ENCODE measurements around the gene KRTAP10-1.

Gene KRTAP10-1

GRCh38 chr21:44547656-44548331 lies 7.8 kb upstream of the KRTAP10-1 start:
- peak; percentile 48 for DNase-seq

DNA sequence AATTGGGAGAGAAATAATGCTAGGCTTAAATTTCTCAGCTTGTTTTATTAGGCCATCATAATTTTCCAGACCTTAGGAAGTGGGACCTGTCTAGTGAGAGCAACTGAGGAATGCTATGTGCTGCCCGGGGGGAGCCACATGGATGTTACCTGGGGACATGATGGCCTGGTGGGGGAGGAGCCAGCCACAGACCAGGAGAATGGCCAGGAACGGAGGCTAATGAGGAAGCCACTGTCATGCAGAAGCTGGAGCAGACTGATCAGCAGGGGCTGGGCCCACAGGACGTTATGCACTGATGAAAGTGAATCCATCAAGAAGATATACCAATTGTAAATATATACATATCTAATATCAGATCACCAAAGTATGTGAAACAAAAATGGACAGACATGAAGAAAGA lies 4.6 kb upstream of the KRTAP10-1 start:
- DNase-seq = no peak

DNA sequence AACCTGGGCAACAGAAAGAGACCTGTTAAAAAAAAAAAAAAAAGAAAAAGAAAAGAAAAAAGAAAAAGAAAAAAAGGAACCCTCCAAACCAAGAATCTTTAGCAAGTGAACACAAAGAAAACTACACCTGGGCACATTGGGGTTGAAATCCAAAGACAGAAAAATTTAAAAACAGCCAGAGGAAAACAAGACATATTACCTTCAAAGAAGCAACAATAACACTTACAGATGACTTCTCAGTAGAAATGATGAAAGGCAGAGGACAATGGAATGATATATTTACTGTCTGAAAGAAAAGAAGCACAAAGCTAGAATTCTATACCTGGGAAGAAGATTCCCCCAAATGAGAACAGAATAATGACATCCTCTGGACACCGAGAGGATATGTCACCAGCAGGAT lies 2.7 kb upstream of the KRTAP10-1 start:
- DNase-seq = no peak

DNA sequence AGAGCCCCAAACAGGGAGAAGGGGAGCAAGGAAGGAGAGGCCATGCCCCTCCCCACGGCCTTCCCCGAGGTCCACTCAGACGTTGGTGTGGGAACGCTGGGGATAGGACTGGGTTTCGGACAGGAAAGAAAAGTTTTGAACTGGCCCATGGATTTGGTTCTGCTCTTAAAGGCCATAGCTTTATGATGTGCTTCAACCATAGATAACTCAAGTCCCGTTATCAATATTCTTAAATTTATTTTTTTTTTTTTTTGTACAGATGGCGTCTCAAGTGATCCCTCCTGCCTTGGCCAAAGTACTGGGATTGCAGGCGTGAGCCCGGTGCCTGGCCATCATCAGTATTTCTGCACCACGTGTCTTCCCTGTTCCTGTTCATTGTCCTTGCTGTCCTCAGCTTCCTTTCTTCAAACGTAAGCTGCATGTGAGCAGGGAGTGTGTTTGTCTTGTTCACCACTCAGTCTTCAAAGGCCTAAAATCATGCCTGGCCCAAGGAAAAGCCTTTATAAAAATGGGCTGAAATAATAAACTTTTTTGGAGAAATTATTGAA lies 820 bp upstream of the KRTAP10-1 start:
- no peak for DNase-seq

DNA sequence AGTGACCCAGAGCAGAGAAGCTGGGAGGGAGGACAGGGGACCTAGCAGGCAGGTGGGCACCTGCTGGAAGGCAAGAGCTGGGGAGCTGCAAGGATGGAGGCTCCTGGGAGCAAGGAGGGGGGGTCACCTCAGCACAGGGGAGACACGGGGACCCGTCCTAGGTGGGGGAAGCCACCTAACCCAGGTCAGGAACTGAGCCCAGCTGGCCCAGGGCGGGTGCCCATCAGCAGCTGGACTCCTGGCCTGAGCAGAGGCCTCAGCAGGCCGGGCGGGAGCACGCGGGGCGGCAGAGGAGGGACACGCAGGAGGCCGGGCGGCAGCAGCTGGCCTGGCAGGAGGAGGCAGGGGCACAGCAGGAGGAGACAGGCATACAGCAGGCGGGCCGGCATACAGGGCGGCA lies 949 bp downstream of the KRTAP10-1 start:
- no peak for DNase-seq

DNA sequence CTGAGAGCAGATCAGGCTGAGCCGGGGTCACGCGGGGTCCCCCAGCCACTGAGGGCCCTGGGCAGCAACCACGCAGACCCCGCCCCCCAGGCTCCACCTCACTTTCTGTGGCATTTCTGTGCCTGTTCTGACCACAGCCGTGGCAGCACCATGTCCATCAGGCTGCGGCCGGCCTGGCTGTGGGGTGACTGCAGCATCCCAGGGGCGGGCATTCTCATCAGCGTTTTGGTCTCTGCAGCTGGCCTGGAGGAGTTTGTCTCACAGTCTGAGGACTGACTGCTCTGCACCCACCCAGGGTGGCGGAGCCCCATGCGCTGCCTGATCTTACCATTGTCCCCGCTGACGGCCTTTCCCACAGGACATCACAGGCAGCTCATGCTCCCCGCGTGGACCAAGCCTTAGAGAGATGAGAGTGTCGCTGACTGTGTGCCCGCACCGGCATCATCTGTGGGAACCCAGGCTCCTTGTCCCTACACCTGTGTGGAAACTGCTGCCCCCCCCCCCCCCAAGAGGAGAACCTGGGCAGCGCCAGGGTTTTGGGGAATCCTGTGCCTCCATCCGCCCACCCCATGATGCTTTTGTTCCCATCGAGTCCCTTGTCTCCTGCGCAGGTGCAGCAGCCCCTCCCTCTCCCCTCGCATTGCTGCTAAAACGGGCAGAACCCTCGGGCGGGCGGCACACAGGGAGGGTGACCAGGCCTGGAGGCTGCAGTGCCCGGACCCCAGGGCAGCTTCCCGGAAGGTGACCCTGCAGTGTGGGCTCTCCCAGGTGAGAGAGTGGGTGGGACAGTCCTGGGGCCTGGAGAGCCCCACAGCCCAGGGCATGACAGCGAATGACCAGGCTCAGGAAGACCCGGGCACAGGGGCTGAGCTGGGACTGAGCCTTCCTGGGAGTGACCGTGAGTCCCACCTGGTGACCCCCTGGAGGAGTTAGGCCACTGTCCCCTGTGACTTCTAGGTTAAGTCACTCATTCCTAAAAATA lies 1.8 kb downstream of the KRTAP10-1 start:
- no peak for DNase-seq

DNA sequence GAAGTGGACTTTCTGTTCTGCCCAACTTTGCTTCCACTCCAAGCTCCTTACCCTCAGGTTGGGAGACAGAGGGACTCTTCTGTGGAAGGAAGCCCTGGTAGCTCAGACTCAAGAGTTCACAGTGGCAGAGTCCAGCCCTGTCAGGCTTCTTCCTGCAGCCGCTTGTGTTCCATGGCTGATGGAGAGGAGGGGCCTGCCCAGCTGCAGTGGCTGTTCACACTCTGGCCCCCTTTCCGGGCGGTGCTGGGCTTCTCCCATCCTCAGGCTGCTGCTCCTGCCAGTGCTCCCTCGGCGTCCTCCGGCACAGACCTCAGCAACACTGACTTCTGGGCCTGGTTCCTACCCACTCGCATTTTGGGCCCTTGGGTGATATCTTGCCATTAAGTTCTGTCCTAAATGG lies 4.0 kb downstream of the KRTAP10-1 start:
- DNase-seq = no peak

GRCh38 chr21:44534688-44535087 lies 5.3 kb downstream of the KRTAP10-1 start:
- DNase-seq = no peak

DNA sequence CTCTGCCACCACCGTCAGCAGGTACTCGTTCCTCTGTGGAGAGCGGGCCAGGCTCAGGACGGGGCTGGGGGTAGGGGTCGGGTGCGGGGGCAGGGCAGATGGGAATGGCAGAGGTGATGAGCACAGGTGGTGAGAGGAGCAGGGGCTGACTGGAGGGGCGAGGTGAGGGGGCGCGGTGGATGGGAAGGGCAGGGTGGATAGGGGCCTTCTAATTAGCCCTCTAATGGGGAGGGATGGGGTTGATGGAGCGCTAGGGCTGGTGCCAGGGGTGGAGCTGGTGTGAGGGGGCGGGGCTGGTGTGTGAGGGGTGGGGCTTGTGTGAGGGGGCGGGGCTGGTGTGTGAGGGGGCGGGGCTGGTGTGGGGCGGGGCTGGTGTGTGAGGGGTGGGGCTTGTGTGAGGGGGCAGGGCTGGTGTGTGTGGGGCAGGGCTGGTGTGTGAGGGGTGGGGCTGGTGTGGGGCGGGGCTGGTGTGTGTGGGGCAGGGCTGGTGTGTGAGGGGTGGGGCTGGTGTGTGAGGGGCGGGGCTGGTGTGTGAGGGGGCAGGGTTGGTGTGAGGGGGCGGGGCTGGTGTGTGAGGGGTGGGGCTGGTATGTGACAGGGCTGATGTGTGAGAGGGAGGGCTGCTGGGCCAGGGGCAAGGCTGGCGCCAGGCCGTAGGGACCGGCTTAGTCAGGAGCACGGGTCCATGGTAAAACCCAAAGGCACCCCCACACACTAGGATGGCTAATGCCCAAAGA lies 5.9 kb downstream of the KRTAP10-1 start:
- DNase-seq = no peak

DNA sequence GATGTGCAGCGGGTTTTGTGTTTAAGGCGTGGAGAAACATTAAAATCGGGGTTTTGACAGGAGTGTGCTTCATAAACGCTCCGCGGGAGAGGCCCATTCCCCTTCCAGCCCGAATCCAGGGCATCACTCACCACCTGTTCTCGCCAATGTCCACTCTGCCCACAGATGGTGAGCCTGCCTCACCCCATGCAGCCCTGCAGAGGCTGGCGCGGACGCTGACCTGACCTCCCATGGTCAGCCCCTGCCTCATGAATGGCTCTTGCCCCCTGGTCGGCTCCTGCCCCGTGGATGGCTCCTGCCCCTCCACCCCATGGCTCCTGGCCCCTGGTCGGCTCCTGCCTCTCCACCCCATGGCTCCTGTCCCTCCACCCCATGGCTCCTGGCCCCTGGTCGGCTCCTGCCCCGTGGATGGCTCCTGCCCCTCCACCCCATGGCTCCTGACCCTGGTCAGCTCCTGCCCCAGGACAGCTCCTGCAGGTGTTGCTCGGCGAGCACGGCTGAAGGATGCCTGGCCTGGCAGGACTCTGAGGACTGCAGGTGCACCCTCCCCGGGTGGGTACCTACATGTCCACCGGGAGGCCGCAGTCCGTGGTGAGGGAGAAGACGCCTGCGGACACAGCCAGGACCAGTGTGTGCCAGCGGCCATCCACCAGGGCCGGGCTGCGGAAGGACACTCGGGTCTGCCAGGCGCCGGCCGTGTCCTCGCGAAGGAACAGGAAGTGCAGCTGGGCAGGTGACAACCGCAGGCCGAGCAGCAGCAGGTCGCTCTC lies 6.7 kb downstream of the KRTAP10-1 start:
- DNase-seq = no peak

GRCh38 chr21:44532712-44533111 lies 7.3 kb downstream of the KRTAP10-1 start:
- DNase-seq = no peak

DNA sequence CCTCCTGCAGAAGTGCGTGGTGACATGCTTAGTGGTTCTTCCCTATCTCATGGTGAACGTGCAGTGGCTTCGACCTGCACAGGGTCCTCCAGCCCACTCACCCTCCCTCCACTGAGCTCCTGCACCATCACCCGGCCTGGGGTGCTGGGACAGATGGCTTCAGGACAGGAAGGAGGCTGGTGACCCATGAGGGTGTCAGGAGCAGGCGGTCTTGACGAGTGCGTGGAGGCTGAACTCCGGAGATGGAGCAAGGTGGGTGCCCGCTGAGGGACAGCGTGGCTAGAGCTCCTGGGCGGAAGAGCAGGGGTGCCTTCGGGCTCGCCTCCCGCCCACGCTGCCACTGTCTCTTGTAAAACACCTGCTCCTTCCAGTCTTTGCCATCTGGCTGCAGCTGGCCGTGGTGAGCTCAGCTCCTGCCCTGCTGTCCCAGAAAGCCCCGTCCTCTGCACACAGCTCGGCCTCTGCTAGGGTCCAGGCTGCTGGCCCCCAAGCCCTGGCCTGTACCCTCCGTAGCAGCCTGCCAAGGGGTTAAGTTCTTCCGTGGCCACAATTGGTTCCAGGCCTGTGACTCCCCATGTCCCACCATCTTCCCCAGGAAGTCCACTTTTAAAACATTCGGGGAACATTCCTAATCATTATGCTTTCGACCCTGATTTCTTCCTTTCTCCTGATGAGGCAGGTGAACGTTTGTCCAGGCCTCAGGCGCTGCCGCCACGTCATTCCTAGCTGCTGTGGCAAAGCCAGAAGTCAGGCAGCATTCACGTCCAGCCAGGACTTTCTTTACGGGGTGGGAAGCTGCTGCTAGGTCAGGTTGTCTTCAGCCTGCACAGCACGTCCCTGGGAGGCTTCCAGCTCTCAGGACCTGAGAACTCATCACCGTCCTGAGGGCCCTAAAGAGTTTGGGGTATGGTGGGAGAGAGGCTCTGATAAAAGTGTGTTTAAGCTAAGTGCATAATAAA lies 8.1 kb downstream of the KRTAP10-1 start:
- no peak for DNase-seq

DNA sequence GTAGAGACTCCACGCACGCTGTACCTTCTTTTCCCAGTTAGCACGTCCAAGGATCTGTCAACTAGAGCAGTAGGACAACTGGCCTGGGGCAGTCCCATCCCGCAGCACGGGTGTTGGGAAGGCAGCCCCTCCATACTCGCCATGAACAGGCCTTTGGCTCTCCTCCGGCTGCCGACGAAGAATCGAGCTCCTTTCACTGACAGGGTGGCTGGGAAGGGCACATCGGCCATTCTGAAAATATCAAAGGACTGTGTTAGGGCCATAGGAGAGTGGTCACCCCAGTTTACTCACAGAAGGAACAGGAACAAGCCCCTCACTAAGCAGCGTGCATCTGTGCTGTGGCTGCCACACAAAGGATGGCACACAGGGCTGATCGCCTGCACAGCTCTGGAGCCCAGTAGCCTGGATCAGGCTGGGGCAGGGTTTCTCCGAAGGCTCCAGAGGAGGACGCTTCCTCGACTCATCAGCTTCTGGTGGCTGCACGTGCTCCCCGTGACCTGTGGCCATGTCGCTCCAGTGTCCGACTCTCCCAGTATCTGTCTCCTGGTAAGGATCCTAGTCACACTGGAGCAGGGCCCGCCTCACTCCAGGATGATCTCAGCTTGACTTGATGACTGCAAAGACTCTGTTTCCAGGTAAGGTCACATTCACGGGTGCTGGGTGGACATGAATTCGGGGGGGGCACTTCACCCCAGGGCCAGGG lies 8.9 kb downstream of the KRTAP10-1 start:
- no peak for DNase-seq

DNA sequence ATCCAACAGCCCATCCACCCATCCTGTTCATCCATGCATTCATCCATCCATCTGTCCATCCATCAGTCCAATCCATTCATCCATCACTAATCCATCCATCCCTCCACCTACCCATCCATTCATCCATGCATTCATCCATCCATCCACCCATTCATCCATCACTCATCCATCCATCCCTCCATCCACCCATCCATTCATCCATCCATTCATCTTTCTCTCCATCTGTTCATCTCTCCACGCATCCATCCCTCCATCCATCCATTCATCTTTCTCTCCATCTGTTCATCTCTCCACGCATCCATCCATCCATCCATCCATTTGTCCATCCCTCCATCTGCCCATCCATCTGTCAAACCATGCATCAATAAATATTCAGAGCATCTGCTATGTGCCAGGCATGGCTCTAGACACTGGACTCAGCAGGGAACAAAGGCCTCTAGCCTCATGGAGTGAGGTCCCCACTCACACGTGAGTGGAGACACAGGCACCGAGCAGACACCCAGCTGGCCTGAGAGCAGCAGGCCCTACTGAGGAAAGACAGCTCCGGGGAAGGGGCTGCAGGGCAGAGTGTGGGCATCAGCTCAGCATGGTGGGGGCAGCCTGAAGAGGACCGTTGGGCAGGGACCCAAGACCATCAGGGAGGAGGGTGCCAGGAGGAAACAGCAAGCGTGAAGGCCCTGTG lies 9.6 kb downstream of the KRTAP10-1 start:
- no peak for DNase-seq

DNA sequence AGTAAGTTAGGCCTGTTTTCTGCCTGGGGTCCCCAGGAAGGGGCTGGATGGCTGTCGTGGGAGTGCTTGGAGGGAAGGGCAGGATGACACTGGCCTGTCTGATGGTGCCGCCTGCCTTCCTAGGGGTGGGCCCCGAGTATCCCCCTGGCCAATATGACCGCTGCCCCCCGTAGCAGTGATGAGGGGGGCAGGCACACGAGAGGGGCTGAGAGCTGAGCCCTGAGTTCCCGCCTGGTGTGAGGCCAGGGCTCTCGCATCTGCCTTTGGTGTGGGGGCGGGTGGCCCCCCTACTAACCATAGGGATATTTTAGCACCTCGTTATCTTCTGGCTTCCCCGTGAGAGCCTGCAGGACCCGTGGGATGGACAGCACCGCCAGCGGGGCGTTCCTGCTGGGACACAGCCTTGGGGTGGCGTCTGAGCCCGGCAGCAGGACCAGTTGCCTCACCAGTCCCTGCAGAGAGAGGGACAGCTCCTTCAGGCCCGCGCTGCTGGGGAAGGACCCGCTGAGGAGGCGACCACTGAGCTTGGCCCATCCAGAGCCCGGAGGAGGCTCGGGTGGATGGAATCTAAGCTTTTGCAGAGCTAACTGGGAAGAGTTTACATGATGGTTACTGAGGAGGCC lies 10.4 kb downstream of the KRTAP10-1 start:
- no peak for DNase-seq

DNA sequence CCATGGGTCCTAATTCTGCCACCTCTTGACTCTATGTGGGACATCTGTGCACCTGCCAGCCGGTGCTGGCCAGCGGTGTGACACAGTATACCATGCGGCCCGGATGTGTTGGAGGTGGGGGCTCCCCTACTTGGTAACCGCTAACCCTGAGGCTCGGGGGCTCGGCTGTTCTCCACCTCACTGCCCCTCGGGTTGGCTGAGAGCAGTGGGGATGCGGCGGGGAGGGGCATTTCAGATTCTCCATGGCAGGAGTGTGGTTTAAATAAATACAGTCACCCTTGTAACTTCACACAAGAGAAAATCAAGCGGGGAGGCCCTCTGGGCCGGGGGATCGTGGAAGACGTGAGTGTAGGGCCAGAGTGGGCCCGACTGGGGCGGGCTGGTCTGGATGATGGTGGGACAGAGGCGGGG lies 11.0 kb downstream of the KRTAP10-1 start:
- DNase-seq = no peak

- no peak for DNase-seq
Measured at GRCh38 chr21:44528634-44528995, 11.4 kb downstream of the KRTAP10-1 start.

GRCh38 chr21:44527983-44528633 lies 11.9 kb downstream of the KRTAP10-1 start:
- DNase-seq = no peak

All from central memory CD4-positive, alpha-beta T cell (primary cell).